BE2C (cell line): ENCODE results near the gene PNLIPRP1.

Experiments
- DNase-seq: peaks from one replicate; pipeline ENCODE4 v3.0.0-alpha.2; 2020
- H3K27me3 ChIP-seq: fragments of 250-450 bp; sonication (Bioruptor Pico); 2 replicates; pipeline ENCODE4 v1.5.1; 2020; ENCODE audit warnings: mild to moderate bottlenecking
- H3K36me3 ChIP-seq: fragments of 250-450 bp; sonication (Bioruptor Pico); 2 replicates; pipeline ENCODE4 v1.5.1; 2020; ENCODE audit warnings: mild to moderate bottlenecking
- H3K4me1 ChIP-seq: fragments of 250-450 bp; sonication (Bioruptor Pico); 2 replicates; pipeline ENCODE4 v1.5.1; 2020
- H3K4me3 ChIP-seq: 2 replicates; pipeline ENCODE4 v1.5.1; 2011; ENCODE audit warnings: low read depth, low read length
- H3K9me3 ChIP-seq: fragments of 250-450 bp; sonication (Bioruptor Pico); 2 replicates; pipeline ENCODE4 v1.5.1; 2020
- CTCF ChIP-seq: IDR thresholded peaks from 2 replicates; pipeline ENCODE4 v1.5.1; 2012; ENCODE audit warnings: mild to moderate bottlenecking, low read depth, low read length

The PNLIPRP1 gene

GRCh38 chr10:116612107-116612769 is 21.5 kb downstream of the PNLIPRP1 start:
- no peak for DNase-seq
- Histone ChIP-seq H3K4me1 (no peaks in the 10 kb centered on the region), H3K4me3 (no peak overlapping the region), H3K27me3 (no peaks in the 10 kb centered on the region), H3K36me3 (no peaks in the 10 kb centered on the region), H3K9me3 (no peaks in the 10 kb centered on the region)
- TF ChIP-seq CTCF: no peak

GRCh38 chr10:116613471-116613870 is 22.7 kb downstream of the PNLIPRP1 start:
- Histone ChIP-seq H3K27me3 (no peaks in the 10 kb centered on the region), H3K36me3 (no peaks in the 10 kb centered on the region), H3K9me3 (no peaks in the 10 kb centered on the region), H3K4me3 (no peak overlapping the region), H3K4me1 (no peaks in the 10 kb centered on the region)
- no peak for DNase-seq
- no peak for TF ChIP-seq CTCF

- H3K36me3 ChIP-seq: no peaks in the 10 kb centered on the region
- no peaks in the 10 kb centered on the region for H3K27me3 ChIP-seq
- H3K4me1 ChIP-seq: no peaks in the 10 kb centered on the region
- no peak overlapping the region for H3K4me3 ChIP-seq
- no peaks in the 10 kb centered on the region for H3K9me3 ChIP-seq
- no peak for TF ChIP-seq CTCF
- DNase-seq: no peak
Measured at GRCh38 chr10:116614796-116615195, 24.0 kb downstream of the PNLIPRP1 start.

- Histone ChIP-seq H3K9me3 (no peaks in the 10 kb centered on the region), H3K36me3 (no peaks in the 10 kb centered on the region), H3K4me3 (no peak overlapping the region), H3K27me3 (no peaks in the 10 kb centered on the region), H3K4me1 (no peaks in the 10 kb centered on the region)
- TF ChIP-seq CTCF: no peak
- no peak for DNase-seq
Measured at GRCh38 chr10:116615199-116615776, 24.5 kb downstream of the PNLIPRP1 start.

GRCh38 chr10:116620423-116621400 is 30.0 kb downstream of the PNLIPRP1 start, which contains the start of gene PNLIPRP2:
Gene PNLIPRP2, plus strand, starts transcription at chr10:116620953.
- no peak within 1 kb of the TSS for H3K4me3 ChIP-seq
- no peak for TF ChIP-seq CTCF
- no peaks in the 10 kb centered on the region for H3K27me3 ChIP-seq
- no peaks in the 10 kb centered on the region for H3K36me3 ChIP-seq
- no peaks in the 10 kb centered on the region for H3K4me1 ChIP-seq
- no peak for DNase-seq
- H3K9me3 ChIP-seq: no peaks in the 10 kb centered on the region
